K562 (cell line): ENCODE results near the gene HDHD3. TPM values are rescaled to one million over a fixed set of nuclear protein-coding genes. Genes with fewer than 3 reads are reported as not detected.

Experiments used
- ATAC-seq: fragments of 200-7000 bp; cut with Tn5 transposase; 3 replicates; pipeline ENCODE4 v1.9.1; 2020; ENCODE audit warnings: moderate library complexity
- BruUV-seq: library from RNA; stranded (reverse); fragments of 400-500 nt; replicated peaks from 2 replicates; lab custom pipeline; 2021; lab: Mats Ljungman, UMichigan
- CTCF ChIA-PET: fragments of 300-600 bp; formaldehyde crosslinking; extraction: SDS; loops from one replicate; lab custom pipeline; 2021; ENCODE audit warnings: low intra/inter-chr PET ratio; lab: Yijun Ruan, JAX
- POLR2A ChIA-PET: fragments of 300-600, 350-650 bp; sonication (Branson Sonifier 250); formaldehyde crosslinking; extraction: SDS; loops from one replicate; lab custom pipeline; 2021; ENCODE audit warnings: antibody characterized with exemption, inconsistent platforms; lab: Yijun Ruan, JAX
- DNase-seq, 4 experiments: peaks; one replicate each; pipeline versions ENCODE4 v3.0.0 to v3.0.0-alpha.2; 2011 to 2018; ENCODE audit warnings: low spot score in 3 of 4, mixed read lengths in 3 of 4; ENCODE audit errors: extremely low read depth in 1 of 4
- FAIRE-seq: peaks from 2 replicates; lab custom pipeline; 2011; peaks lifted over from hg19 to GRCh38; lab: Jason Lieb, UNC
- H2AFZ ChIP-seq: 2 replicates; pipeline ENCODE4 v1.6.0; 2011; ENCODE audit warnings: low read depth, low read length, control low read depth, inconsistent platforms
- H3K27ac ChIP-seq: fragments of 200-600 bp; 3 replicates; pipeline ENCODE4 v1.8.0; 2011; ENCODE audit warnings: low read depth, mild to moderate bottlenecking, control low read depth, inconsistent platforms, low read length, moderate library complexity, mixed read lengths; ENCODE audit errors: extremely low read depth
- H3K27me3 ChIP-seq, 2 experiments: fragments of 300-600 bp in 1 of 2; 2 replicates in 1 of 2; 3 replicates in 1 of 2; pipeline versions ENCODE4 v1.6.0 to v1.8.0; 2011; ENCODE audit warnings: inconsistent platforms in 2 of 2, low read length in 2 of 2, mild to moderate bottlenecking in 1 of 2, mixed read lengths in 1 of 2, moderate library complexity in 1 of 2; ENCODE audit not compliant: control insufficient read depth in 2 of 2, insufficient read depth in 2 of 2
- H3K36me3 ChIP-seq: fragments of 300-600 bp; 3 replicates; pipeline ENCODE4 v1.8.0; 2011; ENCODE audit warnings: mild to moderate bottlenecking, low read length, inconsistent platforms; ENCODE audit not compliant: control insufficient read depth, insufficient read depth
- H3K4me1 ChIP-seq, 2 experiments: fragments of 200-600 bp in 1 of 2; replicated peaks in 1 of 2; 2 replicates in 1 of 2; 3 replicates in 1 of 2; pipeline versions ENCODE4 v1.5.1 to v1.8.0; 2011; ENCODE audit warnings: inconsistent platforms in 2 of 2, low read length in 2 of 2, mild to moderate bottlenecking in 1 of 2, mixed read lengths in 1 of 2, moderate library complexity in 1 of 2; ENCODE audit not compliant: control insufficient read depth in 2 of 2, insufficient read depth in 2 of 2
- H3K4me2 ChIP-seq: 2 replicates; pipeline ENCODE4 v1.6.1; 2011; ENCODE audit warnings: low read length, control low read depth, inconsistent platforms, mixed read lengths; ENCODE audit not compliant: insufficient read depth
- H3K4me3 ChIP-seq: fragments of 200-600 bp; sonication (generic), shearing (Covaris generic); 2 replicates; pipeline ENCODE4 v1.5.1; 2016; ENCODE audit warnings: control low read depth, inconsistent platforms
- H3K79me2 ChIP-seq: fragments of 200-600 bp; 3 replicates; pipeline ENCODE4 v1.8.0; 2011; ENCODE audit warnings: low read length, inconsistent platforms; ENCODE audit not compliant: control insufficient read depth, insufficient read depth
- H3K9ac ChIP-seq, 2 experiments: 2 replicates each; pipeline versions ENCODE4 v1.6.0 to v1.6.1; 2011; ENCODE audit warnings: low read depth in 2 of 2, low read length in 2 of 2, control low read depth in 1 of 2, inconsistent platforms in 1 of 2, mild to moderate bottlenecking in 1 of 2, mixed read lengths in 1 of 2; ENCODE audit not compliant: insufficient read depth in 1 of 2
- H3K9me1 ChIP-seq: one replicate; pipeline ENCODE4 v1.6.0; 2011; ENCODE audit warnings: inconsistent platforms, mild to moderate bottlenecking, low read length, moderate library complexity; ENCODE audit not compliant: control insufficient read depth, insufficient read depth
- H3K9me3 ChIP-seq: replicated peaks from 2 replicates; pipeline ENCODE4 v1.5.1; 2011; ENCODE audit warnings: low read depth, low read length, inconsistent platforms; ENCODE audit not compliant: control insufficient read depth, insufficient read depth
- H4K20me1 ChIP-seq: replicated peaks from 2 replicates; pipeline ENCODE4 v1.6.1; 2011; ENCODE audit warnings: low read length, inconsistent platforms, mixed read lengths; ENCODE audit not compliant: control insufficient read depth, insufficient read depth
- CBFA2T3 ChIP-seq: fragments of 450-650 bp; IDR thresholded peaks from 2 replicates; pipeline ENCODE4 v1.6.1; 2017
- ETS1 ChIP-seq: conservative IDR thresholded peaks from 2 replicates; pipeline ENCODE4 v1.6.1; 2011; ENCODE audit warnings: low read depth, mild to moderate bottlenecking, low read length; ENCODE audit not compliant: control insufficient read depth
- GATAD2B ChIP-seq: fragments of 450-650 bp; IDR thresholded peaks from 2 replicates; pipeline ENCODE4 v1.6.1; 2017; ENCODE audit warnings: mild to moderate bottlenecking, borderline replicate concordance
- HES1 ChIP-seq: fragments of 450-650 bp; IDR thresholded peaks from 2 replicates; pipeline ENCODE4 v1.6.1; 2016; ENCODE audit warnings: low read depth, mild to moderate bottlenecking, moderate library complexity
- ILF3 ChIP-seq: fragments of 450-650 bp; IDR thresholded peaks from 2 replicates; pipeline ENCODE4 v1.6.1; 2018; ENCODE audit warnings: antibody characterized with exemption, mild to moderate bottlenecking, moderate library complexity, borderline replicate concordance
- MLLT1 ChIP-seq, 2 experiments: fragments of 450-650 bp; IDR thresholded peaks; 2 replicates each; pipeline ENCODE4 v1.6.1; 2016
- PHF20 ChIP-seq: fragments of 450-650 bp; IDR thresholded peaks from 2 replicates; pipeline ENCODE4 v1.6.1; 2018; ENCODE audit not compliant: partially characterized antibody
- RBFOX2 ChIP-seq: fragments of 200-400 bp; formaldehyde crosslinking; IDR thresholded peaks from 2 replicates; pipeline ENCODE4 v1.6.1; 2017; ENCODE audit warnings: low read depth, mild to moderate bottlenecking, low read length, moderate library complexity
- RBM25 ChIP-seq: fragments of 200-400 bp; formaldehyde crosslinking; IDR thresholded peaks from 2 replicates; pipeline ENCODE4 v1.6.1; 2018; ENCODE audit warnings: low read length, low read depth, moderate library complexity; ENCODE audit not compliant: severe bottlenecking
- RFX5 ChIP-seq: IDR thresholded peaks from 2 replicates; pipeline ENCODE4 v1.6.1; 2011; ENCODE audit warnings: low read depth, mild to moderate bottlenecking, improper control_type of control experiment, low read length
- RHOXF2B ChIP-seq: fragments of 250-450 bp; sonication (Bioruptor Pico); conservative IDR thresholded peaks from 2 replicates; pipeline ENCODE4 v1.5.1; 2021
- SPI1 ChIP-seq: IDR thresholded peaks from 2 replicates; pipeline ENCODE4 v1.6.1; 2011; ENCODE audit warnings: low read depth, low read length, control low read depth, borderline replicate concordance
- ZHX1 ChIP-seq: fragments of 150-350 bp; conservative IDR thresholded peaks from 2 replicates; pipeline ENCODE4 v1.6.1; 2014; ENCODE audit warnings: low read length
- ZNF408 ChIP-seq: fragments of 250-450 bp; sonication (Bioruptor Pico); IDR thresholded peaks from 2 replicates; pipeline ENCODE4 v1.4.0; 2020; ENCODE audit warnings: low read depth, mild to moderate bottlenecking, moderate library complexity
- ZNF695 ChIP-seq: fragments of 450-650 bp; formaldehyde crosslinking; IDR thresholded peaks from 2 replicates; pipeline ENCODE4 v1.4.0; 2020; ENCODE audit warnings: mild to moderate bottlenecking, moderate library complexity
- ZNF766 ChIP-seq: fragments of 200-800 bp; sonication (Bioruptor generic); conservative IDR thresholded peaks from 2 replicates; pipeline ENCODE4 v1.6.1; 2016; ENCODE audit warnings: missing genetic modification characterization, missing compliant biosample characterization
- ZZZ3 ChIP-seq: fragments of 450-650 bp; IDR thresholded peaks from 2 replicates; pipeline ENCODE4 v1.6.1; 2016; ENCODE audit warnings: antibody characterized with exemption, mild to moderate bottlenecking, moderate library complexity
- WGBS: fragments of 100-300 bp; shearing (Covaris generic); methylation state at CpG from one replicate; pipeline ENCODE4 v1.1.6; 2016; ENCODE audit warnings: low coverage, mixed read lengths; ENCODE audit not compliant: insufficient coverage; ENCODE audit errors: missing lambda C conversion rate; 5-methylcytosine and 5-hydroxymethylcytosine counted together
- in situ Hi-C: fragments of 300-500 bp; cut with MboI; formaldehyde crosslinking; loops from 4 replicates; pipeline ENCODE4 v1.15.0; 2018; ENCODE audit warnings: inconsistent platforms, mixed read lengths
- intact Hi-C: fragments of 100-400 bp; cut with micrococcal nuclease; formaldehyde crosslinking; loops from 2 replicates; pipeline ENCODE4 v1.14.2; 2022
- polyA plus RNA-seq, 8 experiments: library from polyadenylated mRNA; depleted of rRNA in 4 of 8; stranded (reverse) in 5 of 8; unstranded in 3 of 8; fragments of >200 nt; fragmentation: Nextera tagmentation in 2 of 8; fragmentation: Illumina TruSeq in 1 of 8; extraction: Ambion mirVana in 2 of 8; extraction: Trizol in 1 of 8; gene quantifications; 2 replicates each; pipeline versions ENCODE4 v1.2.1 to v1.2.3, GENCODE V29; 2011 to 2014; ENCODE audit warnings: inconsistent platforms in 1 of 8, missing spikeins in 1 of 8
- total RNA-seq, 7 experiments: library from RNA; depleted of rRNA in 6 of 7; stranded (reverse); fragments of >200 nt in 6 of 7; fragmentation: Illumina TruSeq in 2 of 7; extraction: Trizol in 2 of 7; gene quantifications; 2 replicates each; pipeline versions ENCODE4 v1.2.1 to v1.2.3, GENCODE V29; 2011 to 2021; ENCODE audit warnings: low replicate concordance in 1 of 7

The HDHD3 gene
- total and polyA plus RNA-seq, 9 of the 15 experiments (the other 6 are each of a cell fraction or from before 2014, with no cell fraction given) = 1.1 to 19.1 (median 10.9) TPM

DNA sequence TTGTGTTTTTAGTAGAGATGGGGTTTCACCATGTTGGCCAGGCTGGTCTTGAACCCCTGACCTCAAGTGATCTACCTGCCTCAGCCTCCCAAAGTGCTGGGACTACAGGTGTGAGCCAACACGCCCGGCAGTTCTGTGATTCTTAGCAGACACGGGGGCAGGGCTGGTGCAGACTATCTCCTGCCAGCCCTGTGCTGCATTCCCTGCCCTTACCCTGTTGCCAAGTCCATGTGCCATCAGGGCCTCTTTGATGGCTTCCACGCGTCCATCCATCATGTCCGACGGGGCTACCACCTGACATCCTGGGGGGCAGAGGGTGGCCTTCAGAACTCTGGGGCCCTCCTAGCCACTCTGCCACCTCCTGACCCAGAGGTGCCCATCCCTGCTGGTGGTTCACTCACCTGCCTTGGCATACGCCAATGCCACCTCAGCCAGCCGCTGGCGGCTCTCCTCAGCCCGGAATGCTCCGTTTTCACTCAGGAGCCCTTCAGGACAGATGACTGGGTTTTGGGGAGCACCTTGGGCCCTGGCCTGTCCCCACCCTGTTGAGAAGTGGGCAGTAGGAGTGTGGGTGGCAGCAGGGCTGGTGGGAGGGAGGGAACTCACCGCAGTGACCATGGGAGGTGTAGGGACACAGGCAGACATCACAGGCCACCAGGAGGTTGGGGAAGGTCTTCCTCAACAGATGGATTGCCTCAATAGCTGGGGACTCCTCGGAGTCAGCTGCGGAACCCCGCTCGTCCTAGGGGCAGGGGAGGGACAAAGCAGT, 13.6 kb upstream of the HDHD3 start:
- no peaks in the 10 kb centered on the region for H4K20me1 ChIP-seq
- no peak overlapping the region for H2AFZ ChIP-seq
- WGBS = 86% methylated on average over 15 of the region's 17 CpGs
- H3K79me2 ChIP-seq = no peaks in the 10 kb centered on the region
- H3K4me2 ChIP-seq = no peak overlapping the region
- H3K36me3 ChIP-seq = peaks cover 36% of the 10 kb centered on the region; the same call in 2 of the 3 replicates
- FAIRE-seq (no peak), ATAC-seq (no peak), DNase-seq (no peak)
- ChIA-PET POLR2A (interaction anchor here (0.6 to 1.4 kb wide), 4 partner anchors 9 to 60 kb away, joined by 3 to 4 read pairs (median 3); partner anchors contain the start of gene HDHD3), CTCF (no interaction called here)
- H3K4me1 ChIP-seq = peaks cover 0 to 8% of the 10 kb centered on the region in 2 experiments; a peak in 3 of 5 replicates
- no peaks in the 10 kb centered on the region for H3K9me3 ChIP-seq
- H3K4me3 ChIP-seq = no peak overlapping the region
- in situ Hi-C loops = no loop called here
- no peaks in the 10 kb centered on the region for H3K27me3 ChIP-seq
- no TSS peak for BruUV-seq
- no peak overlapping the region for H3K9ac ChIP-seq
- H3K9me1 ChIP-seq = no peaks in the 10 kb centered on the region
- H3K27ac ChIP-seq = no peak overlapping the region
- intact Hi-C loops = no loop called here
- TF ChIP-seq PHF20 = no peak
- TF ChIP-seq ILF3 = no peak
- TF ChIP-seq RBM25 = no peak
- TF ChIP-seq SPI1 = no peak
- TF ChIP-seq MLLT1 (IDR thresholded peaks at IDR 0.05) = no peak
- TF ChIP-seq CBFA2T3 = no peak
- TF ChIP-seq RFX5 = no peak
- no peak for TF ChIP-seq GATAD2B
- TF ChIP-seq ETS1 = no peak
- TF ChIP-seq ZHX1 = no peak
- no peak for TF ChIP-seq HES1
- TF ChIP-seq RHOXF2B (CRISPR knock-in tag) = no peak
- TF ChIP-seq ZZZ3 = no peak
- TF ChIP-seq ZNF695 (CRISPR knock-in tag) = no peak
- no peak for TF ChIP-seq ZNF408 (CRISPR knock-in tag)
- TF ChIP-seq ZNF766 (CRISPR knock-in tag) = no peak
- no peak for TF ChIP-seq RBFOX2
